DMS 273 (cell line): ENCODE results near the gene NSD2.
"Not testable (repeated sequence)": the region's sequence is repeated elsewhere in the genome, so short reads cannot be mapped to it uniquely, and the experiment has no call there.

ENCODE experiments used
- DNase-seq: peaks from one replicate; lab custom pipeline; 2025; ENCODE audit not compliant: unreplicated experiment; lab: John Stamatoyannopoulos, UW

NSD2 gene

DNA sequence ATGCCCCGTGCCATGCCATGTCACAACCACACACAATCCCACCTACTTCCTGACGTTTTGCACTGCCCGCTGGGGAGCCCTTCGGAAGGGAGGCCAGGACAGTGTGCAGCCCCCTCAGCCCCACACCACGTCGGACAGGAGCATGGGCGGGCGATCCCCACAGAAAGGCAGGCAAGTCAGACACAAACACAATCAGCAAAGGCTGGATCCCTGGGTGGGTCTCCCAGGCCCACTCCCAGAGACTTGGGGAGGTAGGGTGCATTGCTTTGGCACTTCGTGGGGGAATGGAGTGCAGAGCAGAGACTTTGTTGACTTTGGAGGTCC is 29.3 kb upstream of the NSD2 start:
- DNase-seq, result no peak

DNA sequence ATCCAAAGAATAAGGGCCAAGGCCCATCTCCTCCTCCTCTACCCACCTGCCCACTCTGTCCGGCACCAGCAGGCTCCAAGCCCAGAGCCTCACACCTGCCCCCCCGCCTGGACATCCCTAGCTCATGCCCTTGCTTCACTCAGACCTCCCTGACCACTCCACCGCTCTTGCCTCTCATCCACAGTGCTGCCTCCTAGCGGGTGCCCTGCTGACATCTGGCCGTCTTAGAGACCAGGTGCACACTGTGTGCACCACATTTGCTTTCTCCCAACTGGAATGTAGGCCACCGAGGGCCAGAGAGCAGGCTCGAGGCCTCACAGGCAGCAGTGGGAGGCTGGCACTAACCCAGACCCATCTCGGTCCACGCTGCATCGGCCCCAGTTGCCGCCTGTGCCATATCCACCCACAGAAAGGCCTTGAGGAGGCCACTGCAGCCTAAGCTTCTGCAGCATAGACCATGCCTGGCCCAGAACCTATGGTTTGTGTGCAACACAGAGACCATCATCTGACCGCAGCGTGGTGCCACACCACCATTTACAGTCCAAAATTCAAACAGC is 28.8 kb upstream of the NSD2 start:
- DNase-seq, result no peak

DNA sequence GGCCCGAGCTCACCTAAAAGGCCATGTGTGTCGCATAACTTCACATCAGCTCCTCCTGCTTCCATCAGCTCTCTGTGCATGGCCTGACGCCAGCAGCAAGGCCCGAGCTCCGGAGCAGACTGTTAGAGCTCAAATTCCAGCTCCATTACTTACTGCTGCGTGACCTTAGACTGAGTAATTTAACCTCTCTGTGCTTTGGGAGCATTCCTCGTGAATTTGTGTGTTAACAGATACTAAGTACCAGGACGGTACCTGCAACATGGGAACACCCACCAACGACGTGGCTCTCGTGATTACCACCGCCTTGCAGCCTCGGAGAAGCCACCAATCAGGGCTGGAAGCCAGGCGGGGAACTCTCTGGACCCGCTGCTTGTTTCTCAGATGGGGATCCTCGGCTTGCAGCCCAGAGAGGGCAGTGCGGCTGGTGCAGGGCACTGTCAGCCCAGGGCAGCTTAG is 28.2 kb upstream of the NSD2 start:
- no peak for DNase-seq

DNA sequence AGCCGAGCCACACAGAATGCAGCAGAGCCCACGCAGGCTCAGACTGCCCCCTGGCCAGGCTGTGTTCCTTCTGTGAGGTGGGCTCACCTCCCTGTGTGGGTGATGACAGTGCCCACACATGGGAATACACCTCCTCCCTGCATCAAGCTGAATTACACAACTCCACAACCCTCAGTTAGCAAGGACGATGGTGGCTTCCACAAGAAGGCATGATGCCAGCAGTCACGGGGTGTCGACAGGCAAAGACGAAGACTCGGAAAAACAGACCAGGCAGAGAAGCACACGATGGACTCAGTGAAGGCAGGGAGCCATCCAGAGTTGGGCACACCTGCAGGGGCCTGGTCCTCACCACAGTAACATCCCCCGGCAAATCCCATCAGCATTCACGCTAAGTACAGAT is 27.3 kb upstream of the NSD2 start:
- DNase-seq, result no peak

DNA sequence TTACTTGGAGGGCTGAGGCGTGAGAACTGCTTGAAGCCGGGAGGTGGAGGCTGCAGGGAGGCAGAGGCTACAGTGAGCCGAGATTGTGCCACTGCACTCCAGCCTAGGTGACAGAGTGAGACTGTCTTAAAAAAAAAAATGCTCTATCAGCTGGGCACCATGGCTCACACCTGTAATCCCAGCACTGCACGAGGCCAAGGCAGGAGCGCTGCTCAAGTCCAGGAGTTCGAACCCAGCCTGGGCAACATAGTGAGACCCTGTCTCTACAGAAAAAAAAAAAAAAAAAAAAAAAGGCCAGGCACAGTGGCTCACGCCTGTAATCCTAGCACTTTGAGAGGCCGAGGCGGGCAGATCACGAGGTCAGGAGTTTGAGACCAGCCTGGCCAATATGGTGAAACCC is 26.6 kb upstream of the NSD2 start:
- DNase-seq, result not testable (repeated sequence)

DNA sequence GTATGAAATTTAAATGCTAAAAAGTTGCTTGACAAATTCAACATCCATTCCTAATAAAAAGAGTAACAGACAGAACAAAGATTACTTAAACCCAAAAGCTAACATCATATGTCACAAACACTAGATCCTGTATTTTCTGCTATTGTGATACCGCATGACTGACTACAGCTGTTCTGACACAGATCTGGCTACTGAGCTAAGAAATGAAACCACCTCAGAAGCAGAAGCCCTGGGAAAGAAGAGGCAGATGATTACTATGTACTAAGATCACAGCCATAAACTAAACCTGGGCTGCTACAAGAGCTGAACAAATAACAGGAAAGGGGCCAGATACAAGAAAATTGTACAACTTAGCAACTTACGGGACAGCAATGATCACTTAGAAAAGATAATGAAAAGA is 24.6 kb upstream of the NSD2 start:
- no peak for DNase-seq

DNA sequence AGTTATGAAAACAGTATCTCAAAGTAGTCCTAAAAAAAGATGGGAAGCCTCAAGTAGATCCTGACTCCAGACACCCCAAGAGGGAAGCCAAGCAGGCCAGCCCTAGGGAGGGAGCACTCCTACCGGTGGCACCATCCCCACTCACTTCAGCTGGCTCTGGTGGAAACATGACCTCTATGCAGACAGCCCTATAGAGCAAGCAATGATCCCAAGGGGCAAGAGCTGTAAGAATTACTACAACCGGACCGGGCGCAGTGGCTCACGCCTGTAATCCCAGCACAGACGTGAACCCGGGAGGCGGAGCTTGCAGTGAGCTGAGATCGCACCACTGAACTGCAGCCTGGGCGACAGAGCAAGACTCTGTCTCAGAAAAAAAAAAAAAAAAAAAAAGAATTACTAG is 20.9 kb upstream of the NSD2 start:
- no peak for DNase-seq

DNA sequence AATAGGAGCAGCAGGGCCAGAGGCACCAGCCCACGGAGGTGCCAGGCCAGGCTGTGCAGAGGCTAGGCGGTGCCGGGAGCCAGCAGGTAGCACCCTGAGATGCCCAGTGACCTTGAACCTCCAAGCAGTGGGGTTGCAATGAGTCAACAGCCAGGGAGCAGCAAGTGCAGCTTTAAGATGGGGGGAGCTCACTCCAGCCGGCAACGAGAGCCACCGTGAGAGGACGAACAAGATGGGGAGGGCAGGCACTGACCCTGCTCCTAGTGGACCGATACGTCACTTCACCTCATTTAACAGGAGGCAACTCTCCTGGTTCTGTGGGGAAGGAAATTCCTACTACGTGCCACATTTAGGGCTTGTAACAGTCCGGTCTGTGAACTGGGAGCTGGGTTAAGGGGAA is 20.0 kb upstream of the NSD2 start:
- DNase-seq, result no peak

DNA sequence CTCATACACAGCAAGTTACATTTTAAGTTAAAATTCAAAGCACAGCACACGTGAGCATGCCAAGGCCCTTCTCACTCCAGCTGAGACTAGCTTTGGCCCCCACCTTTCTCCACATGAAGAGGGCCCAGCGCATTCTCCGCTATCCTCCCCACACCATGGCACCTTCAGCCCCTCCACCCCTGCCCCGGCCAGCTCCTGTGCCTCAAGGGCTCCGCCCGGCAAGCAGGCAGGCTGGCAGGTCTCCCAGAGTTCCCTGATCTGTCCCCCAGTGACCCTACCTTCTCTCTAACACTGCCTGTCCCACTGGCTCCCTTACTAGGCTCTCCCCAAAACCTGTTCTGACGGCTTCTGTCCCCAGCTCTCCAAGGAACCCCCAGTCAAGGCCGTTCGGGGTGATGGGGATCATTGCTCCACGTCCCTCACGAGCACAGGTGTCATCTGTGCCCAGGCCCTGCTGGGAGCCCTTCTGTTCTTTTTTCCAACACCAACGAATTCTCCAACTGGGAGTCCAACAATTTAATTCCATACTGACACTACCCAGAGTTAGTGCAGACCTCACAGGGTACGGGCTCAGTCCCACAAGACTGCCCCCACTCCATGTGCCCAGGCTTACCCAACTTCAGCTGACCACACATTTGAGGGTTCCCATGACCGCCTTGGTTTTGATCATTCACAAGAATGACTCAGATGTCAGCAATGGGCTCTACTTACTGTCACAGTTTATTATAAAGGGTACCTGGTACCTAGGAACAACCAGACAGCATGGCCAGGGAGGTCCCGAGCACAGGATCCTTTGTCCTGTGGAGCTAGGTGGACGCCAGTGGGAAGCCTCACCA is 19.4 kb upstream of the NSD2 start:
- peak; percentile 32 for DNase-seq

DNA sequence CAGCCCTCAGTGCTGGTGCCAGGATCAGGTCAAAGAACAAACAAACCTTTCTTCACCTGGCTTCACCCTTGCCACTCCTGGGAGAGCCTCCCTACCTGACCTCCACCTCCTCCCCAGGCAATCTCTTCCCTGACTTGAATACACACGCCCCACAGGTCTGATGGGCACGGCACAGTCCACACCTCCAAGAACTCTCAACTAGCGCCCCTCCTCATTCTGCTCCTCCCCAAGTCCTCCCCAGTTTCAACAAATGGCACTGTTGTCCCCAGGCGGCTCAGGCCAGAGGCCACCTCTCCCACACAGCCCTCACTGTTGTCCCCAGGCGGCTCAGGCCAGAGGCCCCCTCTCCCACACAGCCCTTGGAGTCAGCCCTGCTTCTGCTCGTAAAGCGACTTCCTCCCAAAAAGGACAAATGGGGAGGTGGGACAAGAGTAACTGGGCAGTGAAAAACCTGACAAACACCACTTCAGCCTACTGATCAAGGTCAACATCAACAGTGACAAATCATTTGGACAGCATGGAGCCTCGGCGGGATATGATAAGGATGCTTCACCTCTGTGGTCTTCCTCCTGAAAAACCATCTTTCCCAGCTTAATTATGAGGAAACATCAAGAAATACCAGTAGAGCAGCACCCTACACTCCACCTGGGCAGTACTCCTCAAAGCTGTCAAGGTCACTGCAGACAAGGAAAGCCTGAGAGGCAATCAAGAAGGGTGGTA is 18.1 kb upstream of the NSD2 start:
- no peak for DNase-seq

DNA sequence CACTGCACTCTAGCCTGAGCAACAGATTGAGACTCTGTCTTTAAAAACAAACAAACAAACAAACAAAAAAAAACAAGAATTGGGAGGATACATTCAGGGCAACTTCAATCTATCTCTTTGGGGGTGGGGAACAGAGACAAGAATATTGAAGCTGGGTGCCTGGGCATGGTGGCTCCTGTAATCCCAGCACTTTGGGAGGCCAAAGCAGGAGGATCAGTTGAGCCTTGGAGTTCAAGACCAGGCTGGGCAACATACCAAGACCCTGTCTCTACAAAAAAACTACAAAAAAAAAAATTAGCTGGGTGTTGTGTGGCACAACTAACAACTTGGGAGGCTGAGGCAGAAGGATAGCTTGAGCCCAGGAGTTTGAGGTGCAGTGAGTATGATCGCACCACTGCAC is 16.4 kb upstream of the NSD2 start:
- no peak for DNase-seq

DNA sequence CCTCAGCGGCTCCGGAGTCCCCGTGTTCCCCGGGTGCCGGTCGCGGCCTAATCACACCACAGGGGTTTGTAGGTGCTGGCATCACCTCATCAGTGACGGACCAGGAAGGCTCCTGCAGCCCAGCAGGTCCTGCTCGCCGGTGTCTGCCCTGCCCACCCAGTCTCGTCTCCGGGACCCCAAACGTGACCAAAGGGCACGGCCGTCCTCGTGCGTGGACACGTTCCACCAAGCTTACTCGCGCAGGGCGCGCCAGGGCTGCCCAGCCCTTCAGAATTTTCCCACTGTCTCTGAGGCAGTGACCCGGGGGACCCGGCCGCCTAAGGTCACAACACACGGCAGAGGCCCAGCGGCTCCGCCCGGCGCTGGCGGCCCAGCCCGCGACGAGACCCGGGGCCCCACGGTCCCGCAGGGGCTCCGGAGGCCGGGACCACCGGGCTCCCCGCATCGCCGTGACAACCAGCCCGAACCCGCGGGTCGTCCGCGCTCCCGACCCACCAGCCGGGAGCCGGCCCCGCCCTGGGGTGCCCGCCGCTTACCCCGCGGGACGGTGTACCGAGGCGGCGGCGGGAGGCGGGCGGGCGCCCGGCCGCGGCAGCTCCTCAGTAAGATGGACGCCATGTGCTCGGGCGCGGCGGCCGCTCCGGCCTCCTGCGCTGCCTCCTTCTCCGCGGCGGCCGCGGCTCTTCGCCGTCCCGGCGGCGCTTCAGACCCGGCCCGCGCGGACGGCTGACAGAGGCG is 15.7 kb upstream of the NSD2 start:
- peak; percentile 35 for DNase-seq

DNA sequence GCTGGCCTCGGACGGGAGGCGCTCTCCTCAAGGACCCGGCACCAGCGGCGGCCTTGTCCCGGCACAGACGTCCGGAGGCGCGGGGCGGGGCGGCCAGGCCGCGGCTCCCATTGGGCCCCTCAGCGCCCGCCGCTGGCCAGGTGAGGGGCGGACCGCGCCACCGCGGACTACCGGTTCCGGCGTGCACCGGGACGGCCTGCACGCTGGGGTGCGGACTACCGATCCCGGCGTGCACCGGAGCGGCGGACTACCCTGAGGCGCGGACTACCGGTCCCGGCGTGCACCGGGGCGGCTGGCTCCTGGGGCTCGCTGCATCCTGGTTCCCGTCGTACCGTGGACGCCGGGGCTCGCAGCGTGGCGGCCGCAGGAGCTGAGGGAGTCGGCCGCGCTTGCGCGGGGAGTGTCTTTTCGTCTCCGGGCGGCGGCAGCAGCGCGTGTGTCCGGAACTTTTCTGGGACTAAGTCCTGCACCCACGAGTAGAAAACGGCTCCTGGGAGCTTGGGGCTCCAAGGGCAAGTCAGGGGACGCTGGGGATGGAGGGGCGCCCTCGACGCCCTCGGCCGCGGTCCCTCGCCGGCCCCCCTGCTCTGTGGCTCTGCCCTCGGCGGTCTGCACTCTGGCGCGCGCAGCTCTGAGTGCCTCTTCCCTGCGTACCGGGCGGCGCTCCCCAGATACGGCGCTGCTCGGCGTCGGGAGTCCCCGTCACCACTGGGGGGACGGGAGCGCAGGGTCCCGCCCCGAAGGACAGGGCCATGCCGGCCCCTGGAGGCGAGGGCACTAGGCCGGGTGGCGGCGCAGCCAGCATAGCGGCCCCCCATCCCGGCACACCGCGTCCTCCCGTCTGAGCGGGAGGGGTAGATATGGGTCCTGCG is 14.9 kb upstream of the NSD2 start, which contains the start of gene LETM1:
Gene LETM1 (minus strand): TSS at position 86 of the 872 bp plus-strand sequence. CDS start 206 bp downstream, outside the sequence.
- peak; percentile 94 for DNase-seq

DNA sequence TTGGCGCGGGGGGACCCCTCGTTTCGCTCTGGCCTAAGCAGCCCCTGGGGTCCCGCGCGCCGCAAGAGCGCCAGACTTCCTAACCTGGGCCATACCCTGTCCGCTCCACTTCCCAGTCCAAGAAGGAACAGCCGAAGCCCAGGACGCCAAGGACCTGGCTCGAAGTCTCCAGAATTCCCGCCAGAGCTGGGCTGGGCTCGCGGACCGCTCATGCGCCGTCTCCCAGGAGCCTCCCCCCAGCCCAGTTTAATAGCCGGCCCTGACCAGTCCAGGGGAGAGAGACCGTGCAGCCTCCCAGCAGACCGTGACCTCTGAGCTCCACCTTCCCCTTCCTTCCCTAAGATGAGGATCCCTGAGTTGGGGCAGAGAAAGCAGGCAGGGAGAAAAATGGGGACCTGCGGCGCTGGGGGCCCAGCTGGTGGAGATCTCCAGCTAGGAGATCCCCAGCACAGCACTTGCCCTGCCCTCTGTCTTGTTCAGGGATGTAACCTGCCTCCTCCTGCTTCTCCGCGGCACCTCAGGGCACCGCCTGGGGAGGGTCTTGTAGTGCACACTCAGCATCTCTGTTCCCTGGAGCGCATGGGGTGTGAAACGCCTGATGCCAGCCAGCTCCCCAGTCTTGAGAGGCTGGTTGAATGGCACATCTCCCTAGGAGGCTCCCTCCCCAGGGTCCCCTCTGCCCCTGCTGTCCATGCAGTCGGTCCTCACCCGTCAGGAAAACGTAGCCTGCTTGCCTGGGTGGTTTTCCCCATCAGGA is 14.1 kb upstream of the NSD2 start:
- no peak for DNase-seq

DNA sequence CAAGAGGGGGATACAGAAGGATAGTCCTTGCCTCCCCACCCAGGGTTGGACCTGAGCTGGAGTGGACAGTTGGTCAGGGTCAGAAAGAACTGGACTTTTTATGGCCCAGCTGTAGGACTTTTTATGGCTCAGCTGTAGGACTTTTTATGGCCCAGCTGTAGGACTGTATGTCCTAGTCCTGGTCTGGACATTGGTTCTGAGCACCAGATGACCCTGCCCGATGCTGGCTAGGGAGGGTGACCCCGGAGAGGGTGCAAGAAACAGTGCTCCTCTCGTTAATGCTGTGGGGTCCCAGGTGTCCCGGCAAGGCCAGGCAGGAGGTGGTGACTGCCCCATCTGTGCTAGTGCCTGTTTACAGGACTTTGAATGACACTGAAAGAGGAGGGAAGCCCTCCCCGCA is 13.3 kb upstream of the NSD2 start:
- DNase-seq, result no peak

DNA sequence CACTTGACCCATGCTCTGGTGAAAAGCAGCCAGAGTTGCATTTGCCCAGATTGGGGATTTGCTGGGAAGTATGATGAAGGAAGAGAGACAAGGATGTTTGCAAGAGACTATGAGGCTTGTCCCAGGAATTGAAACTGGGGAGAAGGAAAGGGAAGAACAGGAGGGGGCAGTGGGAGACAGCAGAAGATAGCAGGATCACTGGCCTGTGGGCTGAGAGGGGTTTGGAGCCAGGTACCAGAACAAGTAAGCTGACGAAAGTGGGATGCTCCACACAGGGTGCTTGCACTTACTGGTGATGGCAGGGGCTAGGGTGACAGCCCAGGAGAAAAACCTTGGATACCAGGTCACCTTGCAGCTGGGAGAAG is 11.8 kb upstream of the NSD2 start:
- DNase-seq, result no peak

DNA sequence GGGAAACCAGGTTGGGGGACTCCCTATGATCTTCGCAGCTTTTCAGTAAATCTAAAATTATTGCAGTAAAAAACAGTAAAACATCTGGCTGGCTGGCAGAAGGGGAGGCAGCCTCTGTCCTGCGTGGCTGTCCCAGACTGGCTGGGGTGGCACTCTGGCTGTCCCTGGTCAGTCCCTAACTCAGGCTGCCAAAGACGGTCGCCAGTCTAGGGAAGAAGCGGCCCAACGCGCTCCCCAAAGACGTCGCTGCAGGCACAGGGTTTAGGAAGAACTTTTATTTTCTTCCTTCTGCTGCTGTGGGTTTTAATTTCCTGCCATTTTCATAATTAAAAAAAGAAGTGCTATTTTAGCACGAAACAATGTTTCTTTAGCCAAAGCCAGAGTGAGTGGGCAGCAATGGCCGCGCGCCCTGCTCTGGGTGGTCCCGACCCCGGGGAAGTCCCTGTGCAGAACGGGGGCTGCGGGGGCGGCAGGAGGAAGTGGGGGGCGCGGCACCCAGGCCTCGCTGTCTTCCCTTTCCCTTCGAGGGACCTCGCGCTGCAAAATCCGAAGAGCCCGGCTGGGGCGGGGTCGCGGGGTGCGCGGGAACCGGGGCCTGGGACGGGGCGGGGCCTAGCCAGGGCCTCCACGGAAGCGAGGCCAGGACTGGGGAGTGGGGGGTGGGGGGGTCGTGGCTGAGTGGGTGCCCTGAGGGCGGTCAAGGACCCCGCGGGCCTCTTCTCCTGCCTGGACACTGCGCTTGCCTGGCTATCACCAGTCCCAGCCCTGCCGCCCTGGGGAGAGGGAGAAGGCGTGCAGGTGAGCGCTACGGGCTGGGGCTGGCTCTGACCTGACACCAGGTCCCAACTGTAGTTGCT is 8.9 kb upstream of the NSD2 start:
- DNase-seq, result no peak

DNA sequence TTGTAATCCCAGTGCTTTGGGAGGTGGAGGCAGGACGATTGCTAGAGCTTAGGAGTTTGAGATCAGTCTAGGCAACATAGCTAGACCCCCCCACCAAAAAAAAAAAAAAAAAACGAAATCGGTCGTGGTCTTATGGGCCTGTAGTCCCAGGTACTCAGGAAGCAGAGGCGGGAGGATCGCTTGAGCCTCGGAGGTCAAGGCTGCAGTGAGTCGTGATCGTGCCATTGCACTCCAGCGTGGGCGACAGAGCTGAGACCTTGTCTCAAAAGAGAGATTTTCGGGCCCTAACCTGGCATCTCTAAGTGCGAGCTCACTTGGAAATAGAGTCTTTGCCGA is 8.3 kb upstream of the NSD2 start:
- no peak for DNase-seq
